Endometrial microvascular endothelial cells (primary cell): Measurements from ENCODE around the gene H2BW1. TPM values are rescaled to one million over a fixed set of nuclear protein-coding genes. Genes with fewer than 3 reads are reported as not detected.
"Not testable (repeated sequence)": the region's sequence is repeated elsewhere in the genome, so short reads cannot be mapped to it uniquely, and the experiment has no call there.

Source experiments
- in situ Hi-C: cut with HindIII; loops from 2 replicates; pipeline ENCODE4 v1.10.0; 2017; ENCODE audit warnings: low sequenced_read_pairs, low pct_unique_long_range_greater_than_20kb; ENCODE audit errors: inconsistent ontology term
- total RNA-seq: library from RNA; depleted of rRNA; stranded (reverse); fragments of >200 nt; gene quantifications from one replicate; pipeline ENCODE4 v1.2.3, GENCODE V29; 2015; ENCODE audit errors: inconsistent ontology term

H2BW1 gene, protein sequence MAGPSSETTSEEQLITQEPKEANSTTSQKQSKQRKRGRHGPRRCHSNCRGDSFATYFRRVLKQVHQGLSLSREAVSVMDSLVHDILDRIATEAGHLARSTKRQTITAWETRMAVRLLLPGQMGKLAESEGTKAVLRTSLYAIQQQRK
- not detected for total RNA-seq

- in situ Hi-C loops: no loop called here
Measured at GRCh38 chrX:104013606-104014005, at the start of gene H2BW1. Gene H2BW1, minus strand, starts transcription at chrX:104013708. Its CDS starts 132 bp downstream, at chrX:104013576.

- in situ Hi-C loops: not testable (repeated sequence)
Measured at GRCh38 chrX:104062636-104063035, 49.1 kb upstream of the H2BW1 start.

DNA sequence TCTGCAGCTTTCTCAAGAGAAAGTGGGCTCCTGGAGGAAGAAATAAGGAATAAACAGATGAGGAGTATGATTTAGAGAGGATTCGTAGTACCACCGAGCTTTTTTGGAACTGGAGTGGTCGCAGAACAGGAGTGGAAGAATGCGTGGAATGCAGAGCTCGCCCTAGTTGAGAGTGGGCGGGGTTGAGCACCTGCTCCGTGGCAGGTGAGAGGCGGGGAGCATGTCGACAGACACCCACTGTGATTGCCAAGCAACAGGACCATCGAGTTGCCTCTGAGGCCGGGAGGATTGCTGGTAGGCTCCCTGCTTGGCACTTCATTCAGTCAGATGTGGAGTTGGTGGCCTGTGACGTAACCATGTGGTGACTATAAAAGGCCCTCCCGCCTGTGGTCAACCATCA, 41.4 kb upstream of the H2BW1 start:
- in situ Hi-C loops: not testable (repeated sequence)

GRCh38 chrX:104047171-104047570, 33.7 kb upstream of the H2BW1 start:
- in situ Hi-C loops: no loop called here

- in situ Hi-C loops: no loop called here
Measured at GRCh38 chrX:104045642-104046041, 32.1 kb upstream of the H2BW1 start.

GRCh38 chrX:104041003-104041402, 27.5 kb upstream of the H2BW1 start:
- in situ Hi-C loops: no loop called here

DNA sequence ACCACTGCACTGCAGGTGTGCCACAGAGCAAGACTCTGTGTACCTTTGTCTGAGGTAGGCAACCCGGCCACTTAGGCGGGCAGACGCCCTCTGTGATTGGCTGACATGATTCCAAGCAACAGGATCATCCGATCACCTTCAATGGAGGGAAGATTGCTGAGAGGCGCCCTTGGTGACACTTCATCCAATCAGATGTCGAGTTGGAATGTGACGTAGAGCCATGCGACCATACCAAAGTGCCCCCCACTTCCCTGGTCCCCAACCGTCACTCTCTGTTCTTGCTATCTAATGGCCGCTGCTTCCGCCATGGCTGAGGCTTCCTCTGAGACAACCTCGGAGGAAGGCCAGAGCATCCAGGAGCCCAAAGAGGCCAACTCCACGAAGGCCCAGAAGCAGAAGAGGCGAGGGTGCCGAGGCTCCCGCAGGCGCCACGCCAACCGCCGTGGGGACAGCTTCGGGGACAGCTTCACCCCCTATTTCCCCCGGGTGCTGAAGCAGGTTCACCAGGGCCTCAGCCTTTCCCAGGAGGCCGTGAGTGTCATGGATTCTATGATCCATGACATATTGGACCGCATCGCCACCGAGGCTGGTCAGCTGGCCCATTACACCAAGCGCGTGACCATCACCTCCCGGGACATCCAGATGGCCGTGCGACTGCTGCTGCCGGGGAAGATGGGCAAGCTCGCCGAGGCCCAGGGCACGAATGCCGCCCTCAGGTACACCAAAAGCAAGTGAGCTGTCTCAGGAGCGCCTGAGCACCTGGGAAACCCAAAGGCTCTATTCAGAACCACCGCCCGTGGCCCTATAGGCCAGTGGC, 26.4 kb upstream of the H2BW1 start, which contains the start of gene H2BW2:
Gene H2BW2, plus strand, starts transcription at position 268 of the 817 bp plus-strand sequence. Its CDS starts 39 bp downstream, at position 307.
- in situ Hi-C loops: no loop called here

DNA sequence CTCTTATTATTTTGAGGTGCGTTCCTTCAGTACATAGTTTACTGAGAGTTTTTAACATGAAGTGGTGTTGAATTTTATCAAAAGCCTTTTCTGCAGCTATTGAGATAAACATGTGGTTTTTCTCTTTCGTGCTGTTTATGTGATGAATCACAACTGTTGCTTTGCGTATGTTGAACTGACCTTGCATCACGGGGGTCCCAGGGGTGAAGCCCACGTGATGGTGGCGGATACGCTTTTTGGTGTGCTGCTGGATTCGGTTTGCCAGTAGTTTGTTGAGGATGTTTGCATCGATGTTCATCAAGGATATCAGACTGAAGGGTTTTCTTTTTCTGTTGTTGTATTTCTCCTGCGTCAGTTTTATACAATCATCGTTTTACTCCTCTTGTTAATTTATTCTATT, 4.6 kb upstream of the H2BW1 start:
- in situ Hi-C loops: no loop called here

DNA sequence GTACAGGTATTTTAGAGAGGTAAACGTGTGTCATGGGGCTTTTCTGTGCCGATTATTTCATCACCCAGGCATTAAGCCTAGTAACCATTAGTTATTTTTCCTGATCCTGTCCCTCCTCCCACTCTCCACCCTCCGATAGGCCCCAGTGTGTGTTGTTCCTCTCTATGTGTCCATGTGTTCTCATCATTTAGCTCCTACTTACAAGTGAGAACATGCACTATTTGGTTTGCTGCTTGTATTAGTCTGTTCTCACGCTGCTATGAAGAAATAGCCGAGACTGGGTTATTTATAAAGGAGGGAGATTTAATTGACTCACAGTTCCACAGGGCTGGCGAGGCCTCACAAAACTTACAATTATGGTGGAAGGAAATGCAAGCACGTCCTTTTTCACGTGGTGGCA, 2.1 kb upstream of the H2BW1 start:
- in situ Hi-C loops: not testable (repeated sequence)

DNA sequence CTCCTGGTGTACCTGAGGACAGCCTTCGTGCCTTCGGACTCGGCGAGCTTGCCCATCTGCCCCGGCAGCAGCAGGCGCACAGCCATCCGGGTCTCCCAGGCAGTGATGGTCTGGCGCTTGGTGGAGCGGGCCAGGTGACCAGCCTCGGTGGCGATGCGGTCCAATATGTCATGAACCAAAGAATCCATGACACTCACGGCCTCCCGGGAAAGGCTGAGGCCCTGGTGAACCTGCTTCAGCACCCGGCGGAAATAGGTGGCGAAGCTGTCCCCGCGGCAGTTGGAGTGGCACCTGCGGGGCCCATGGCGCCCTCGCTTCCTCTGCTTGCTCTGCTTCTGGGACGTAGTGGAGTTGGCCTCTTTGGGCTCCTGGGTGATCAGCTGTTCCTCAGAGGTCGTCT, 350 bp downstream of the H2BW1 start:
- in situ Hi-C loops: no loop called here

DNA sequence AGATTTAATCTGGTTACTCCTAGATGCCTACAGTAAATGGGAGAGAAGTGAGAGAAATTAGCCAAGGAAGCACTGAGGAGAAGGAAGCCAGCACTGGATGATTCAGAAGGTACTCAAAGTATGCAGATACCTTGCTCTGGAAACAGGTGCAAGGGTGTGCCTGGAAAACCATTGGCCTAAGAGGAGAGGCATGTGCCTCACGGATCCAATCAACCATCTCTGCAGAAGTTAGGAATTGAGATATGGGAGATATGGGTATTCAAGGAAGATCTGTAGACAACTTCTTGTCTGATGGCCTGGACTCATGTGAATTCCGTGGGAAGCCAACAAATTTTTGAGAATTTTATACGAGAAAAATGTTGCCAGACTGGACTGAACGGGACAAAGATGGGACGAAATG, 4.7 kb downstream of the H2BW1 start:
- in situ Hi-C loops: no loop called here

DNA sequence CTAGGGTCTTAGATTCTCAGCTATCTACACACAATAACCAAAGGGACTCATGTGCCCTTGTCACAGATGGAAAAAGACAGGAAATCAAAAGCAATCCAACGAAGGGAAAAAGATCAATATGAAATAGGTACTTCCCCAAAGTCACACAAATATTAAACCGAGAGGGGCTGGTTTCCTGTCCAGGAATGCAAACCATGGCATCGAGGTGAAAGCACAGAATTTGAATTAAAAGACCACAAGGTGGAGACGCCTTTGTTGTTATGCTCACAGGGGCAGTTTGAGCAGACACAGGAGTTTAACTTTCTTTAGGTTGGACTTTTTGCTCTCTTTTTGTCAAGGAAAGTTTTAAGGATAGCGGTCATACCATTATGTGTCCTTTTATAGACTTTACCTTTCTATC, 14.3 kb downstream of the H2BW1 start:
- in situ Hi-C loops: no loop called here

DNA sequence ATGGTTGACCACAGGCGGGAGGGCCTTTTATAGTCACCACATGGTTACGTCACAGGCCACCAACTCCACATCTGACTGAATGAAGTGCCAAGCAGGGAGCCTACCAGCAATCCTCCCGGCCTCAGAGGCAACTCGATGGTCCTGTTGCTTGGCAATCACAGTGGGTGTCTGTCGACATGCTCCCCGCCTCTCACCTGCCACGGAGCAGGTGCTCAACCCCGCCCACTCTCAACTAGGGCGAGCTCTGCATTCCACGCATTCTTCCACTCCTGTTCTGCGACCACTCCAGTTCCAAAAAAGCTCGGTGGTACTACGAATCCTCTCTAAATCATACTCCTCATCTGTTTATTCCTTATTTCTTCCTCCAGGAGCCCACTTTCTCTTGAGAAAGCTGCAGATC, 30.0 kb downstream of the H2BW1 start:
- in situ Hi-C loops: not testable (repeated sequence)

DNA sequence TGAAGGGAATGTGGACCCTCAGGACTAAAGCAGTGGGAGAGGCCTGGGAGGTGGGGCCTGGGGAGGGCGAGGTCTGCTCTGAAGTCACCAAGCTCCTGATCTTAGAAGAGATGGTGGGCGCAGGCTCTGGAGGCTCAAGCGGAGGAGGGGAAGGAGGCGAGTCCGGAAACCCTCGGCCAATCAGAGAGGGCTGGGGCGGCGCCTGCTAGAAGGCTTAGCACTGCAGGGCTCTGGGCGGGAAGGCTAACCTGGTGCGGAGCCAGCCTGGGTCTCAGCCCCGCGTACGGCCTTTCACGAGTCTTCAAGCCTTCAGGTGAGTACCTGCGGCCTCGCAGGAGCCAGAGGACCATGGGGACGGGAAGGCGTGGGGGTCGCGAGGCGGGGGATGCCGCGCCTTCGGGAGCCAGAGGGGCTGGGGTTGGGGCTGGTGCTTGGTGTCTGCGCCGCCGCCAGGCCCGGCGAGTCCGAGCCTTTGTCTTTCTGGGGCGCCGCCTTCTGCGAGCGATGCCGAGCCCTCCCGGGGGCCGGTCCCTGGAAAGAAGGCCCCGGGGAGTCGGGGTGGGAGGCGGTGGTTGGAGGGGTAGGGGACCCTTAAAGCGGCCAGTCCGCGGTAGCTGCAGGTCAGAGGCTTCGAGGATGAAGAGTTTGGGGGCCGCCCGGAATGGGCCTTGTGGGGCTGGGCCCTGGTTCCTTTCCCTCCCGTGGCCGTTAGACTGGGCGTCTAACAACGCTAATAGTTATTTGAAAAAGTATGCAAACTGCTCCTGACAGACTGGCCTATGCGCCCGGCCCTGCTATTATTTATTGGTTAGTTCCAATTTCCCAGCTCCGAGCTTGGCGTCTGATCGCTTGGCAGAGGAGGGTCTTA, 50.9 kb downstream of the H2BW1 start, which contains the start of gene TMSB15B:
Gene TMSB15B, plus strand, starts transcription at position 217 of the 868 bp plus-strand sequence.
- in situ Hi-C loops: not testable (repeated sequence)

Other genes starting within 250 kb of the H2BW1 start
- gene PLP1, start 236.9 kb downstream of the H2BW1 start, total RNA-seq: not detected
- 0.46 TPM for gene RAB9B, start 181.5 kb downstream of the H2BW1 start, total RNA-seq
- 1.6 TPM for gene TMSB15B, start 51.1 kb downstream of the H2BW1 start, total RNA-seq
- not detected for gene H2BW2, start 26.2 kb upstream of the H2BW1 start, total RNA-seq
- 4.6 TPM for gene TMSB15C, start 62.5 kb upstream of the H2BW1 start, total RNA-seq
- gene ZCCHC18, start 98.8 kb upstream of the H2BW1 start, total RNA-seq: 0.09 TPM
- 8.4 TPM for gene SLC25A53, start 143.3 kb upstream of the H2BW1 start, total RNA-seq
- 18.5 TPM for gene FAM199X, start 152.7 kb upstream of the H2BW1 start, total RNA-seq
- gene ESX1, start 241.2 kb upstream of the H2BW1 start, total RNA-seq: not detected